Omental fat pad (tissue), 4 donors: ENCODE measurements around the gene SLC51A. TPM values are rescaled to one million over a fixed set of nuclear protein-coding genes. Genes with fewer than 3 reads are reported as not detected.
A peak's percentile ranks its signal among the peaks of the same experiment; 100 is the strongest.
"Not testable (repeated sequence)": the region's sequence is repeated elsewhere in the genome, so short reads cannot be mapped to it uniquely, and the experiment has no call there.

ENCODE experiments used
- ATAC-seq: fragments of 150-250 bp; one replicate; pipeline ENCODE4 v1.9.1; 2016; ENCODE audit warnings: mild to moderate bottlenecking, moderate library complexity; ENCODE audit not compliant: low FRiP score
- DNase-seq: peaks from one replicate; pipeline ENCODE4 v3.0.0-alpha.2; 2019; ENCODE audit warnings: low spot score
- CTCF ChIP-seq, 3 donors: fragments of 450-650 bp; IDR thresholded peaks; one replicate each; pipeline ENCODE4 v1.5.1; 2016 to 2017; ENCODE audit warnings: antibody characterized with exemption in 3 of 3, mild to moderate bottlenecking in 3 of 3, moderate library complexity in 2 of 3
- total RNA-seq, 4 donors: library from RNA; depleted of rRNA; stranded (reverse); fragments of >200 nt; gene quantifications; one replicate each; pipeline ENCODE4 v1.1.0, GENCODE V29; 2016

SLC51A gene
- total RNA-seq, 4 donors from 2014 or later = 0.65 TPM; not detected in 3

GRCh38 chr3:196202516-196202970 is 13.8 kb upstream of the SLC51A start:
- TF ChIP-seq CTCF (IDR thresholded peaks at IDR 0.05) = no peak
- DNase-seq (no peak), ATAC-seq (no peak)

- DNase-seq = no peak
- no peak for ATAC-seq
- no peak for TF ChIP-seq CTCF (IDR thresholded peaks at IDR 0.05)
These were observed 12.5 kb upstream of the SLC51A start for GRCh38 chr3:196203846-196204245.

- not testable (repeated sequence) for ATAC-seq, DNase-seq
These were observed 10.7 kb upstream of the SLC51A start for GRCh38 chr3:196205442-196206205.

GRCh38 chr3:196207159-196207832 is 9.0 kb upstream of the SLC51A start:
- DNase-seq (no peak), ATAC-seq (peak; percentile 46)
- TF ChIP-seq CTCF (IDR thresholded peaks at IDR 0.05) = no peak

GRCh38 chr3:196207833-196208607 is 8.3 kb upstream of the SLC51A start:
- no peak for ATAC-seq
- no peak for TF ChIP-seq CTCF (IDR thresholded peaks at IDR 0.05)
- no peak for DNase-seq

- no peak for TF ChIP-seq CTCF (IDR thresholded peaks at IDR 0.05)
- DNase-seq (no peak), ATAC-seq (peak; percentile 16)
These were observed 7.2 kb upstream of the SLC51A start for GRCh38 chr3:196208942-196209695.

GRCh38 chr3:196209944-196210672 is 6.2 kb upstream of the SLC51A start:
- DNase-seq, ATAC-seq: not testable (repeated sequence)
